Measurements from ENCODE around the gene OXLD1. TPM values are rescaled to one million over a fixed set of nuclear protein-coding genes. Genes with fewer than 3 reads are reported as not detected.

The OXLD1 gene
- total RNA-seq, 1 experiment from 2014 or later = 40.2 TPM

DNA sequence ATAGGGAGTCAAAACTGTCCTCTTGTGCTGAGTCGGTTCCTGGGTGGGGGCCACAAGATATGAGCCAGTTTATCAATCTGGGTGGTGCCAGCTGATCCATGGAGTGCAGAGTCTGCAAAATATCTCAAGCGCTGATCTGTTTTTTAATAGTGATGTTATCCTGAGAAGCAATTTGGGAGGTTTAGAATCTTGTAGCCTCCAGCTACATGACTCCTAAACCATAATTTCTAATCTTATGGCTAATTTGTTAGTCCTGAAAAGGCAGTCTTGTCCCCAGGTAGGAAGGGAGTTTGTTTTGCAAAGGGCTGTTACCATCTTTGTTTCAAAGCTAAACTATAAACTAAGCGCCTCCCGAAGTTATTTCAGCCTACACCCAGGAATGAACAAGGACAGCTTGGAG is 27.7 kb downstream of the OXLD1 start:
- Histone ChIP-seq H3K4me2 (no peak overlapping the region), H2AFZ (no peak overlapping the region), H3K4me3 (no peak overlapping the region), H3K79me2 (ENCODE audit: low read depth) (peaks cover 30% of the 10 kb centered on the region), H3K9me3 (ENCODE audit: insufficient read depth, low read depth) (no peaks in the 10 kb centered on the region), H3K27ac (no peak overlapping the region), H3F3A (ENCODE audit: insufficient read depth, low read depth) (peaks cover 10% of the 10 kb centered on the region; the same call in 1 of the 2 replicates), H4K20me1 (ENCODE audit: insufficient read depth) (peaks cover 23% of the 10 kb centered on the region), H3K9me2 (ENCODE audit: insufficient read depth) (no peaks in the 10 kb centered on the region), H3K4me1 (replicated peaks; ENCODE audit: insufficient read depth) (peaks cover 11% of the 10 kb centered on the region; the same call in 1 of the 2 replicates), H3K27me3 (ENCODE audit: insufficient read depth, low read depth) (no peaks in the 10 kb centered on the region), H3K36me3 (ENCODE audit: low read depth) (no peaks in the 10 kb centered on the region)
- TF ChIP-seq CTCF (conservative IDR thresholded peaks at IDR 0.05) (no peak), EZH2 (IDR thresholded peaks at IDR 0.05; ENCODE audit: low read depth) (no peak)
- BruUV-seq (replicated peaks) = no TSS peak
- intact Hi-C loops (cut with micrococcal nuclease; ENCODE audit: unreplicated experiment) = loop anchor here (5.0 kb wide), 2 partner anchors 44 to 74 kb away; partner anchors contain the start of genes ARL16, HGS and SLC25A10
- CTCF ChIA-PET = no interaction called here
- DNase-seq = no peak
- POLR2A ChIA-PET (ENCODE audit: unreplicated experiment) = no interaction called here

GRCh38 chr17:81636505-81637288 is 29.7 kb downstream of the OXLD1 start, which contains the start of the genes NPLOC4 and TSPAN10:
Gene NPLOC4 (minus strand): TSS chr17:81637112. CDS start chr17:81636930, 182 bp downstream.
Gene TSPAN10 (plus strand): TSS chr17:81637196. CDS start chr17:81642413, 5,217 bp downstream.
- Histone ChIP-seq H4K20me1 (ENCODE audit: insufficient read depth) (peaks cover 38% of the 10 kb centered on the region), H3K9me3 (ENCODE audit: insufficient read depth, low read depth) (no peaks in the 10 kb centered on the region), H3K4me1 (replicated peaks; ENCODE audit: insufficient read depth) (peaks cover 11% of the 10 kb centered on the region; the same call in 1 of the 2 replicates), H3K4me3 (peak within 1 kb of the TSS; percentile 96), H3K9me2 (ENCODE audit: insufficient read depth) (no peaks in the 10 kb centered on the region), H3K27ac (peak within 1 kb of the TSS; percentile 71), H3K79me2 (ENCODE audit: low read depth) (peaks cover 50% of the 10 kb centered on the region), H3F3A (ENCODE audit: insufficient read depth, low read depth) (peaks cover 10% of the 10 kb centered on the region; the same call in 1 of the 2 replicates), H3K36me3 (ENCODE audit: low read depth) (no peaks in the 10 kb centered on the region), H3K27me3 (ENCODE audit: insufficient read depth, low read depth) (no peaks in the 10 kb centered on the region), H2AFZ (peak within 1 kb of the TSS; percentile 85), H3K4me2 (peak within 1 kb of the TSS; percentile 91)
- ChIA-PET CTCF (interaction anchor here (0.6 kb wide), 1 partner anchor 186 kb away, joined by 4 read pairs; no protein-coding TSS in a partner anchor), POLR2A (ENCODE audit: unreplicated experiment) (interaction anchor here (0.6 to 0.7 kb wide), 4 partner anchors 23 to 686 kb away, joined by 4 to 9 read pairs (median 4); no protein-coding TSS in a partner anchor)
- TF ChIP-seq CTCF (conservative IDR thresholded peaks at IDR 0.05) (no peak), EZH2 (IDR thresholded peaks at IDR 0.05; ENCODE audit: low read depth) (no peak)
- DNase-seq = peak; percentile 41 to 92
- BruUV-seq (replicated peaks) = no TSS peak
- intact Hi-C loops (cut with micrococcal nuclease; ENCODE audit: unreplicated experiment) = loop anchor here (1.0 to 5.0 kb wide), 3 partner anchors 30 to 76 kb away; partner anchors contain the start of genes ARL16, CCDC137, HGS and OXLD1

DNA sequence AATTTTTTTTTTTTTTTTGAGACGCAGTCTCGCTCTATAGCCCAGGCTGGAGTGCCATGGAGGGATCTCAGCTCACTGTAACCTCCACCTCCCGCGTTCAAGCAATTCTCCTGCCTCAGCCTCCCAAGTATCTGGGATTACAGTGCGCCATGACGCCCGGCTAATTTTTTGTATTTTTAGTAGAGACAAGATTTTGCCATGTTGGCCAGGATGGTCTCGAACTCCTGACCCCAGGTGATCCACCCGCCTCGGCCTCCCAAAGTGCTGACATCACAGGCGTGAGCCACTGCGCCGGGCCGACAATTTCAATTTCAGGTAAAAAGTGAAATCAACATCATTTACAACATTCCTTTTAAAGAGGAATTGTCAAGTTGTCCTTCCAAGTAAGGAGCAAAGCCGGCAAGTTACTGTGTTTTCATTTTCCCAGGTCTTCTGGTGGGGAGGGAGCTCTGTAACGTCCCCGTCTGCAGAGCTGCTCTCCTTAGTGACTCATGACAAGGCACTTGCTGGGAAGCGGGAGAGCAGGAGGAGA is 30.4 kb downstream of the OXLD1 start:
- H3K9me3 ChIP-seq (ENCODE audit: insufficient read depth, low read depth) = no peaks in the 10 kb centered on the region
- peaks cover 10% of the 10 kb centered on the region; the same call in 1 of the 2 replicates for H3F3A ChIP-seq (ENCODE audit: insufficient read depth, low read depth)
- peaks cover 38% of the 10 kb centered on the region for H4K20me1 ChIP-seq (ENCODE audit: insufficient read depth)
- peak in 1 of 2 experiments; percentile 52 for DNase-seq
- H3K9me2 ChIP-seq (ENCODE audit: insufficient read depth) = no peaks in the 10 kb centered on the region
- intact Hi-C loops (cut with micrococcal nuclease; ENCODE audit: unreplicated experiment) = loop anchor here (5.0 kb wide), 2 partner anchors 46 to 76 kb away; partner anchors contain the start of genes ARL16, HGS and SLC25A10
- H2AFZ ChIP-seq = peak overlapping the region; percentile 66; the same call in 1 of the 2 replicates
- peak overlapping the region; percentile 91 for H3K4me2 ChIP-seq
- TF ChIP-seq CTCF (conservative IDR thresholded peaks at IDR 0.05) (no peak), EZH2 (IDR thresholded peaks at IDR 0.05; ENCODE audit: low read depth) (no peak)
- no peaks in the 10 kb centered on the region for H3K36me3 ChIP-seq (ENCODE audit: low read depth)
- peaks cover 11% of the 10 kb centered on the region; the same call in 1 of the 2 replicates for H3K4me1 ChIP-seq (replicated peaks; ENCODE audit: insufficient read depth)
- ChIA-PET CTCF (interaction anchor here (0.6 kb wide), 1 partner anchor 186 kb away, joined by 4 read pairs; no protein-coding TSS in a partner anchor), POLR2A (ENCODE audit: unreplicated experiment) (interaction anchor here (0.6 to 0.7 kb wide), 2 partner anchors 23 to 135 kb away, joined by 4 to 9 read pairs; no protein-coding TSS in a partner anchor)
- peak overlapping the region; percentile 96 for H3K4me3 ChIP-seq
- TSS peak; percentile 50 for BruUV-seq (replicated peaks)
- H3K27me3 ChIP-seq (ENCODE audit: insufficient read depth, low read depth) = no peaks in the 10 kb centered on the region
- peak overlapping the region; percentile 71 for H3K27ac ChIP-seq
- H3K79me2 ChIP-seq (ENCODE audit: low read depth) = peaks cover 54% of the 10 kb centered on the region

All from PC-9 (cell line).